ENCODE results near the gene NAA25.
"Not testable (repeated sequence)": the region's sequence is repeated elsewhere in the genome, so short reads cannot be mapped to it uniquely, and the experiment has no call there.

NAA25 gene

GRCh38 chr12:112010415-112011344 lies 97.9 kb downstream of the NAA25 start:
- DNase-seq (ENCODE audit: low spot score): no peak

- DNase-seq (ENCODE audit: low spot score): not testable (repeated sequence)
These were observed 99.0 kb downstream of the NAA25 start for GRCh38 chr12:112009596-112009995.

GRCh38 chr12:112008918-112009317 lies 99.7 kb downstream of the NAA25 start:
- DNase-seq (ENCODE audit: low spot score): no peak

- no peak for DNase-seq (ENCODE audit: low spot score)
These were observed 100.6 kb downstream of the NAA25 start for GRCh38 chr12:112007945-112008344.

- DNase-seq (ENCODE audit: low spot score): no peak
These were observed 102.9 kb downstream of the NAA25 start for GRCh38 chr12:112005419-112006395.

- DNase-seq (ENCODE audit: low spot score): no peak
These were observed 104.5 kb downstream of the NAA25 start for GRCh38 chr12:112004041-112004440.

- DNase-seq (ENCODE audit: low spot score): no peak
These were observed 107.0 kb downstream of the NAA25 start for GRCh38 chr12:112001576-112001975.

- no peak for DNase-seq (ENCODE audit: low spot score)
These were observed 107.8 kb downstream of the NAA25 start for GRCh38 chr12:112000820-112001219.

GRCh38 chr12:111999129-111999528 lies 109.5 kb downstream of the NAA25 start:
- not testable (repeated sequence) for DNase-seq (ENCODE audit: low spot score)

- no peak for DNase-seq (ENCODE audit: low spot score)
These were observed 110.6 kb downstream of the NAA25 start for GRCh38 chr12:111998015-111998414.

GRCh38 chr12:111997300-111997699 lies 111.3 kb downstream of the NAA25 start:
- no peak for DNase-seq (ENCODE audit: low spot score)

GRCh38 chr12:111995782-111996480 lies 112.7 kb downstream of the NAA25 start:
- DNase-seq (ENCODE audit: low spot score): no peak

- DNase-seq (ENCODE audit: low spot score): not testable (repeated sequence)
These were observed 114.1 kb downstream of the NAA25 start for GRCh38 chr12:111994211-111995111.

- DNase-seq (ENCODE audit: low spot score): no peak
These were observed 115.1 kb downstream of the NAA25 start for GRCh38 chr12:111993292-111994150.

- DNase-seq (ENCODE audit: low spot score): no peak
These were observed 116.1 kb downstream of the NAA25 start for GRCh38 chr12:111992464-111992863.

GRCh38 chr12:111991946-111992345 lies 116.6 kb downstream of the NAA25 start:
- no peak for DNase-seq (ENCODE audit: low spot score)

GRCh38 chr12:111991535-111991934 lies 117.0 kb downstream of the NAA25 start:
- no peak for DNase-seq (ENCODE audit: low spot score)

GRCh38 chr12:111984820-111985219 lies 123.8 kb downstream of the NAA25 start:
- DNase-seq (ENCODE audit: low spot score): no peak

- DNase-seq (ENCODE audit: low spot score): no peak
These were observed 126.6 kb downstream of the NAA25 start for GRCh38 chr12:111981987-111982386.
